Panc1 (cell line): Measurements from ENCODE around the gene GRIK3.
"Not testable (repeated sequence)": the region's sequence is repeated elsewhere in the genome, so short reads cannot be mapped to it uniquely, and the experiment has no call there.

ENCODE experiments used
- CTCF ChIP-seq: fragments of 450-650 bp; IDR thresholded peaks from 2 replicates; pipeline ENCODE4 v1.5.1; 2017; ENCODE audit warnings: mild to moderate bottlenecking
- POLR2AphosphoS5 ChIP-seq: IDR thresholded peaks from 2 replicates; pipeline ENCODE4 v1.6.1; 2012; ENCODE audit warnings: mild to moderate bottlenecking, low read depth, low read length, moderate library complexity
- REST ChIP-seq, 2 experiments: IDR thresholded peaks; 2 replicates each; pipeline ENCODE4 v1.6.1; 2011 to 2012; ENCODE audit warnings: low read depth in 2 of 2, control low read depth in 1 of 2, low read length in 1 of 2, mild to moderate bottlenecking in 1 of 2, moderate library complexity in 1 of 2; ENCODE audit not compliant: insufficient read depth in 1 of 2
- TCF7L2 ChIP-seq: IDR thresholded peaks from 2 replicates; pipeline ENCODE4 v1.6.1; 2011; ENCODE audit warnings: mild to moderate bottlenecking, low read depth, low read length, inconsistent platforms

- TF ChIP-seq CTCF; REST (IDR thresholded peaks at IDR 0.05; ENCODE audit: insufficient read depth in 1 of 2, low read depth in 2 of 2, low read length in 1 of 2); TCF7L2; POLR2AphosphoS5: not testable (repeated sequence)
Measured at GRCh38 chr1:36909359-36909758, 125.0 kb downstream of the GRIK3 start.
